ENCODE results near the gene KLK14. TPM values are rescaled to one million over a fixed set of nuclear protein-coding genes. Genes with fewer than 3 reads are reported as not detected.

KLK14 gene
- total RNA-seq, 4 donors from 2014 or later, result 8.3 to 18.3 (median 12.2) TPM

- TF ChIP-seq CTCF (IDR thresholded peaks at IDR 0.05) (no peak), POLR2A (IDR thresholded peaks at IDR 0.05) (no peak)
- no peak overlapping the region for H3K4me3 ChIP-seq (ENCODE audit: low read depth, poor library complexity, severe bottlenecking)
- intact Hi-C loops (cut with DNase I; ENCODE audit: low total_unique reads), result no loop called here
- 56 to 57% methylated on average over 5 to 6 of the region's 6 CpGs for WGBS, 2 donors
- DNase-seq (ENCODE audit: low spot score in 2 of 2), result no peak
Measured at GRCh38 chr19:51127032-51127431, 44.3 kb upstream of the KLK14 start.

GRCh38 chr19:51125421-51126075, 42.9 kb upstream of the KLK14 start:
- DNase-seq (ENCODE audit: low spot score in 2 of 2), result no peak
- no peak overlapping the region for H3K4me3 ChIP-seq (ENCODE audit: low read depth, poor library complexity, severe bottlenecking)
- TF ChIP-seq CTCF (IDR thresholded peaks at IDR 0.05) (no peak), POLR2A (IDR thresholded peaks at IDR 0.05) (no peak)
- WGBS, 2 donors, result 87 to 92% methylated on average over 16 of the region's 16 CpGs
- intact Hi-C loops (cut with DNase I; ENCODE audit: low total_unique reads), result no loop called here

- no peak within 1 kb of the TSS for H3K4me3 ChIP-seq (ENCODE audit: low read depth, poor library complexity, severe bottlenecking)
- intact Hi-C loops (cut with DNase I; ENCODE audit: low total_unique reads), result no loop called here
- TF ChIP-seq POLR2A (IDR thresholded peaks at IDR 0.05) (no peak), CTCF (IDR thresholded peaks at IDR 0.05) (no peak)
- WGBS, 2 donors, result 57 to 73% methylated on average over 14 of the region's 14 CpGs
- peak in 1 of 2 donors; percentile 32 for DNase-seq (ENCODE audit: low spot score in 2 of 2)
Measured at GRCh38 chr19:51124729-51125128, 42.0 kb upstream of the KLK14 start, which contains the start of gene SIGLEC9. SIGLEC9 (plus strand) TSS chr19:51124906; CDS start chr19:51124975, 69 bp downstream.

GRCh38 chr19:51124216-51124615, 41.5 kb upstream of the KLK14 start:
- H3K4me3 ChIP-seq (ENCODE audit: low read depth, poor library complexity, severe bottlenecking), result no peak overlapping the region
- WGBS, 2 donors, result 85 to 88% methylated on average over 7 to 9 of the region's 9 CpGs
- DNase-seq (ENCODE audit: low spot score in 2 of 2), result no peak
- intact Hi-C loops (cut with DNase I; ENCODE audit: low total_unique reads), result no loop called here
- no peak for TF ChIP-seq CTCF (IDR thresholded peaks at IDR 0.05)
- TF ChIP-seq POLR2A (IDR thresholded peaks at IDR 0.05), result no peak

- no peak for DNase-seq (ENCODE audit: low spot score in 2 of 2)
- TF ChIP-seq CTCF (IDR thresholded peaks at IDR 0.05), result no peak
- no peak for TF ChIP-seq POLR2A (IDR thresholded peaks at IDR 0.05)
- 65 to 69% methylated on average over 9 of the region's 9 CpGs for WGBS, 2 donors
- no peak overlapping the region for H3K4me3 ChIP-seq (ENCODE audit: low read depth, poor library complexity, severe bottlenecking)
- intact Hi-C loops (cut with DNase I; ENCODE audit: low total_unique reads), result no loop called here
Measured at GRCh38 chr19:51123802-51124201, 41.1 kb upstream of the KLK14 start.

- intact Hi-C loops (cut with DNase I; ENCODE audit: low total_unique reads), result no loop called here
- H3K4me3 ChIP-seq (ENCODE audit: low read depth, poor library complexity, severe bottlenecking), result no peak overlapping the region
- 61 to 77% methylated on average over 6 of the region's 6 CpGs for WGBS, 2 donors
- peak in 1 of 2 donors; percentile 32 for DNase-seq (ENCODE audit: low spot score in 2 of 2)
- TF ChIP-seq CTCF (IDR thresholded peaks at IDR 0.05) (no peak), POLR2A (IDR thresholded peaks at IDR 0.05) (no peak)
Measured at GRCh38 chr19:51123381-51123800, 40.7 kb upstream of the KLK14 start.

All from lower leg skin (tissue), 4 donors.